Mesothelial cell of epicardium (in vitro differentiated cells): ENCODE data around the gene KYAT1. TPM values are rescaled to one million over a fixed set of nuclear protein-coding genes. Genes with fewer than 3 reads are reported as not detected.

Experiments used
- DNase-seq, 2 experiments: peaks; one replicate each; pipeline ENCODE4 v3.0.0; 2021; ENCODE audit warnings: low spot score in 2 of 2; ENCODE audit not compliant: unreplicated experiment in 2 of 2
- H3K27ac Mint-ChIP-seq: 2 replicates; pipeline ENCODE4 v1.8.0; 2021; ENCODE audit warnings: mixed read lengths
- H3K27me3 Mint-ChIP-seq: 2 replicates; pipeline ENCODE4 v1.8.0; 2021; ENCODE audit warnings: low read depth, mixed read lengths
- H3K36me3 Mint-ChIP-seq: 2 replicates; pipeline ENCODE4 v1.8.0; 2021; ENCODE audit warnings: mixed read lengths
- H3K4me1 Mint-ChIP-seq: 2 replicates; pipeline ENCODE4 v1.8.0; 2021; ENCODE audit warnings: mixed read lengths
- H3K4me3 Mint-ChIP-seq: 2 replicates; pipeline ENCODE4 v1.8.0; 2021; ENCODE audit warnings: mild to moderate bottlenecking, moderate library complexity, mixed read lengths
- H3K9me3 Mint-ChIP-seq: 2 replicates; pipeline ENCODE4 v1.8.0; 2021; ENCODE audit warnings: mixed read lengths
- CTCF ChIP-seq: fragments of 200-600 bp; sonication (generic); IDR thresholded peaks from one replicate; pipeline ENCODE4 v1.5.0; 2021; ENCODE audit warnings: antibody characterized with exemption; ENCODE audit not compliant: unreplicated experiment
- total RNA-seq: library from RNA; stranded (reverse); gene quantifications from 3 replicates; pipeline ENCODE4 v1.2.1, GENCODE V29; 2021

KYAT1 gene
- total RNA-seq, 1 donor from 2014 or later, result 9.2 TPM

GRCh38 chr9:128921881-128922763, 40.4 kb upstream of the KYAT1 start:
- no peaks in the 10 kb centered on the region for H3K27me3 Mint-ChIP-seq
- no peak for TF ChIP-seq CTCF
- no peaks in the 10 kb centered on the region for H3K9me3 Mint-ChIP-seq
- peak overlapping the region; percentile 98 for H3K27ac Mint-ChIP-seq
- H3K36me3 Mint-ChIP-seq, result peaks cover 5% of the 10 kb centered on the region
- H3K4me3 Mint-ChIP-seq, result peak overlapping the region; percentile 84
- peaks cover 13% of the 10 kb centered on the region for H3K4me1 Mint-ChIP-seq
- peak in 1 of 2 experiments; percentile 69 for DNase-seq

GRCh38 chr9:128920381-128921058, 38.8 kb upstream of the KYAT1 start, which contains the start of gene PHYHD1:
PHYHD1 (plus strand) TSS chr9:128920982; CDS start chr9:128922324, 1,342 bp downstream.
- no peak for TF ChIP-seq CTCF
- Mint-ChIP-seq H3K36me3 (peaks cover 10% of the 10 kb centered on the region), H3K4me1 (peaks cover 15% of the 10 kb centered on the region), H3K4me3 (peak within 1 kb of the TSS; percentile 84), H3K27ac (peak within 1 kb of the TSS; percentile 98), H3K9me3 (no peaks in the 10 kb centered on the region), H3K27me3 (no peaks in the 10 kb centered on the region)
- no peak for DNase-seq

GRCh38 chr9:128919402-128920089, 37.8 kb upstream of the KYAT1 start:
- H3K27me3 Mint-ChIP-seq, result no peaks in the 10 kb centered on the region
- TF ChIP-seq CTCF, result no peak
- H3K9me3 Mint-ChIP-seq, result no peaks in the 10 kb centered on the region
- H3K36me3 Mint-ChIP-seq, result peaks cover 10% of the 10 kb centered on the region
- no peak for DNase-seq
- H3K27ac Mint-ChIP-seq, result peak overlapping the region; percentile 16
- H3K4me3 Mint-ChIP-seq, result no peak overlapping the region
- peaks cover 15% of the 10 kb centered on the region for H3K4me1 Mint-ChIP-seq

GRCh38 chr9:128918921-128919320, 37.2 kb upstream of the KYAT1 start:
- Mint-ChIP-seq H3K4me1 (peaks cover 15% of the 10 kb centered on the region), H3K4me3 (no peak overlapping the region), H3K27ac (peak overlapping the region; percentile 43), H3K36me3 (peaks cover 10% of the 10 kb centered on the region), H3K27me3 (no peaks in the 10 kb centered on the region), H3K9me3 (no peaks in the 10 kb centered on the region)
- TF ChIP-seq CTCF, result no peak
- no peak for DNase-seq

- TF ChIP-seq CTCF, result no peak
- DNase-seq, result no peak
- Mint-ChIP-seq H3K9me3 (no peaks in the 10 kb centered on the region), H3K4me3 (no peak overlapping the region), H3K27me3 (no peaks in the 10 kb centered on the region), H3K36me3 (peaks cover 10% of the 10 kb centered on the region), H3K4me1 (peaks cover 21% of the 10 kb centered on the region), H3K27ac (peak overlapping the region; percentile 89)
Observed at GRCh38 chr9:128917151-128917849, 35.5 kb upstream of the KYAT1 start.
